Endodermal cell (in vitro differentiated cells): ENCODE data around the gene HAO1. TPM values are rescaled to one million over a fixed set of nuclear protein-coding genes. Genes with fewer than 3 reads are reported as not detected.

ENCODE experiments used
- DNase-seq: peaks from one replicate; pipeline ENCODE4 v3.0.0-alpha.2; 2017
- H3K27ac ChIP-seq: 2 replicates; pipeline ENCODE4 v1.5.1; 2013; ENCODE audit warnings: mild to moderate bottlenecking, low read depth, low read length, moderate library complexity
- H3K27me3 ChIP-seq: 2 replicates; pipeline ENCODE4 v1.6.1; 2013; ENCODE audit warnings: mild to moderate bottlenecking, low read length, moderate library complexity; ENCODE audit not compliant: insufficient read depth, control insufficient read depth, poor library complexity, severe bottlenecking
- H3K36me3 ChIP-seq: 2 replicates; pipeline ENCODE4 v1.7.0; 2013; ENCODE audit warnings: mild to moderate bottlenecking, low read length, moderate library complexity; ENCODE audit not compliant: control insufficient read depth, insufficient read depth
- H3K4me1 ChIP-seq: one replicate; pipeline ENCODE4 v1.7.0; 2013; ENCODE audit warnings: low read length; ENCODE audit not compliant: control insufficient read depth, insufficient read depth
- H3K4me3 ChIP-seq: 2 replicates; pipeline ENCODE4 v1.5.1; 2013; ENCODE audit warnings: mild to moderate bottlenecking, low read length, moderate library complexity
- H3K9ac ChIP-seq: 2 replicates; pipeline ENCODE4 v1.6.1; 2013; ENCODE audit warnings: mild to moderate bottlenecking, low read length, moderate library complexity; ENCODE audit not compliant: poor library complexity, severe bottlenecking; ENCODE audit errors: extremely low read depth
- H3K9me3 ChIP-seq: 2 replicates; pipeline ENCODE4 v1.6.1; 2013; ENCODE audit warnings: mild to moderate bottlenecking, low read length, moderate library complexity; ENCODE audit not compliant: control insufficient read depth
- H3K27ac Mint-ChIP-seq: 2 replicates; pipeline ENCODE4 v1.8.0; 2020; ENCODE audit warnings: mixed read lengths
- H3K27me3 Mint-ChIP-seq: 2 replicates; pipeline ENCODE4 v1.8.0; 2021; ENCODE audit warnings: mild to moderate bottlenecking, mixed read lengths; ENCODE audit not compliant: insufficient read depth
- H3K36me3 Mint-ChIP-seq: 2 replicates; pipeline ENCODE4 v1.8.0; 2020; ENCODE audit warnings: low read depth, mixed read lengths
- H3K4me1 Mint-ChIP-seq: 2 replicates; pipeline ENCODE4 v1.8.0; 2020; ENCODE audit warnings: mixed read lengths
- H3K4me3 Mint-ChIP-seq: 2 replicates; pipeline ENCODE4 v1.8.0; 2020; ENCODE audit warnings: mild to moderate bottlenecking, moderate library complexity, mixed read lengths
- H3K9me3 Mint-ChIP-seq: 2 replicates; pipeline ENCODE4 v1.8.0; 2020; ENCODE audit warnings: mild to moderate bottlenecking, mixed read lengths
- CTCF ChIP-seq: fragments of 200-600 bp; sonication (generic); conservative IDR thresholded peaks from 2 replicates; pipeline ENCODE4 v1.5.0; 2021; ENCODE audit warnings: antibody characterized with exemption, mild to moderate bottlenecking
- WGBS, 2 experiments: methylation state at CpG; one replicate each; pipeline versions ENCODE4 v1.1.5 to v1.1.7; 2013; ENCODE audit warnings: missing lambda C conversion rate in 2 of 2, mixed read lengths in 1 of 2; ENCODE audit not compliant: insufficient coverage in 1 of 2, insufficient read length in 1 of 2; 5-methylcytosine and 5-hydroxymethylcytosine counted together
- long read RNA-seq, 4 experiments: library from polyadenylated mRNA in 2 of 4; library from RNA in 1 of 4; library from capped mRNA in 1 of 4; stranded (forward) in 3 of 4; unstranded in 1 of 4; transcript quantifications; one replicate each; pipeline ENCODE4 v2.0.0, GENCODE V29; 2020 to 2021; ENCODE audit warnings: inconsistent platforms in 1 of 4
- polyA plus RNA-seq, 2 experiments: library from polyadenylated mRNA; stranded (reverse); fragments of 50-300 nt; gene quantifications; one replicate each; pipeline ENCODE4 v1.2.3, GENCODE V29; 2013
- total RNA-seq, 2 donors: library from RNA; stranded (reverse); fragmentation: NEBNext Ultra II Directional in 1 of 2; extraction: Animal tissue kit (Norgen Biotek cat#: 25700) in 1 of 2; gene quantifications; 2 replicates in 1 of 2; 3 replicates in 1 of 2; pipeline ENCODE4 v1.2.1, GENCODE V29; 2021

Gene HAO1
- total RNA-seq = not detected
- polyA plus RNA-seq (2013, experiment 1 of 2) = not detected
- not detected for polyA plus RNA-seq (2013, experiment 2 of 2)
- long read RNA-seq, experiment 1 = 0 reads
- long read RNA-seq, experiment 2 = 0 reads
- long read RNA-seq, experiment 3 = 0 reads
- long read RNA-seq, experiment 4 = 0 reads

GRCh38 chr20:7940341-7940740 lies at the start of gene HAO1:
Gene HAO1 (minus strand): TSS chr20:7940458. CDS start chr20:7940422, 36 bp downstream.
- Mint-ChIP-seq H3K36me3 (no peaks in the 10 kb centered on the region), H3K4me3 (no peak within 1 kb of the TSS), H3K9me3 (peaks cover 13% of the 10 kb centered on the region), H3K27ac (no peak within 1 kb of the TSS), H3K27me3 (no peaks in the 10 kb centered on the region), H3K4me1 (peaks cover 3% of the 10 kb centered on the region)
- 96 to 100% methylated on average over 1 to 3 of the region's 3 CpGs for WGBS, 2 experiments
- no peak for DNase-seq
- Histone ChIP-seq H3K4me3 (no peak within 1 kb of the TSS), H3K4me1 (no peaks in the 10 kb centered on the region), H3K27ac (no peak within 1 kb of the TSS), H3K36me3 (no peaks in the 10 kb centered on the region), H3K9ac (no peak within 1 kb of the TSS), H3K9me3 (peaks cover 11% of the 10 kb centered on the region), H3K27me3 (no peaks in the 10 kb centered on the region)
- no peak for TF ChIP-seq CTCF

DNA sequence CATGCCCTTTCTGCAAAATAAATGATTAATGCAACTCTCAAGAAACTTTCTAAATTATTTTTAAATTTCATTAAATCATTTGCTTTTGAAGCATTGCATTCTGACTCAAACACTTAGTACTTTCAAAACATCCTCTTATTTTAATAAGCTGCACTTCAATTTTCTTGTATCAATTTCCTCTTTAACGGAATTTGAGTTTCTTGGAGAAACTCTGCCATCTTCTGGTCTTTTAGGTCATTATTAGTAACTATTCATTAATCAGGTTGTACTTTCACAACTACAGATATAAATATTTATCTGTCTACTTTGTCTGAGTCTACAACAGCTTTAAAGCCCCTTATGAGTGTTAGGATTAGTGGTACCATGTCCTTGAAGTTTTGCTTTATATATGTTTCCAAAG lies 49.1 kb upstream of the HAO1 start:
- Mint-ChIP-seq H3K36me3 (peaks cover 9% of the 10 kb centered on the region), H3K4me1 (peaks cover 15% of the 10 kb centered on the region), H3K27me3 (no peaks in the 10 kb centered on the region), H3K27ac (no peak overlapping the region), H3K4me3 (no peak overlapping the region), H3K9me3 (peaks cover 6% of the 10 kb centered on the region)
- peaks cover 2% of the 10 kb centered on the region for H3K36me3 ChIP-seq
- H3K27ac ChIP-seq = no peak overlapping the region
- H3K4me1 ChIP-seq = no peaks in the 10 kb centered on the region
- H3K4me3 ChIP-seq = no peak overlapping the region
- no peak overlapping the region for H3K9ac ChIP-seq
- H3K27me3 ChIP-seq = no peaks in the 10 kb centered on the region
- peak; percentile 55 for TF ChIP-seq CTCF
- no peak for DNase-seq
- peaks cover 3% of the 10 kb centered on the region for H3K9me3 ChIP-seq
- WGBS, 2 experiments = 83% methylated on average over 1 of the region's 1 CpG; no CpG with 5 or more reads in 1 of the 2 experiments

GRCh38 chr20:7985916-7986315 lies 45.7 kb upstream of the HAO1 start:
- Mint-ChIP-seq H3K27ac (no peak overlapping the region), H3K4me1 (peaks cover 37% of the 10 kb centered on the region), H3K36me3 (peaks cover 4% of the 10 kb centered on the region), H3K9me3 (no peaks in the 10 kb centered on the region), H3K27me3 (no peaks in the 10 kb centered on the region), H3K4me3 (no peak overlapping the region)
- 92 to 100% methylated on average over 2 to 4 of the region's 4 CpGs for WGBS, 2 experiments
- no peaks in the 10 kb centered on the region for H3K27me3 ChIP-seq
- TF ChIP-seq CTCF = no peak
- no peak overlapping the region for H3K27ac ChIP-seq
- H3K4me1 ChIP-seq = peaks cover 3% of the 10 kb centered on the region
- no peaks in the 10 kb centered on the region for H3K36me3 ChIP-seq
- no peaks in the 10 kb centered on the region for H3K9me3 ChIP-seq
- no peak overlapping the region for H3K4me3 ChIP-seq
- no peak overlapping the region for H3K9ac ChIP-seq
- no peak for DNase-seq
